NB4 (cell line): ENCODE measurements around the gene STH.

Experiments
- MYC ChIP-seq: IDR thresholded peaks from 2 replicates; pipeline ENCODE4 v1.6.1; 2011; ENCODE audit warnings: low read depth, low read length
- POLR2A ChIP-seq: IDR thresholded peaks from 2 replicates; pipeline ENCODE4 v1.6.1; 2011; ENCODE audit warnings: mild to moderate bottlenecking; ENCODE audit not compliant: insufficient read length; ENCODE audit errors: extremely low read depth
- TF ChIP-seq, protein P1 (sequence below): IDR thresholded peaks from one replicate; pipeline ENCODE4 v1.5.1; 2012; ENCODE audit warnings: low read depth, low read length
- TF ChIP-seq, protein P2 (sequence below): IDR thresholded peaks from 2 replicates; pipeline ENCODE4 v1.6.1; 2011; ENCODE audit warnings: low read depth, low read length

DNA sequence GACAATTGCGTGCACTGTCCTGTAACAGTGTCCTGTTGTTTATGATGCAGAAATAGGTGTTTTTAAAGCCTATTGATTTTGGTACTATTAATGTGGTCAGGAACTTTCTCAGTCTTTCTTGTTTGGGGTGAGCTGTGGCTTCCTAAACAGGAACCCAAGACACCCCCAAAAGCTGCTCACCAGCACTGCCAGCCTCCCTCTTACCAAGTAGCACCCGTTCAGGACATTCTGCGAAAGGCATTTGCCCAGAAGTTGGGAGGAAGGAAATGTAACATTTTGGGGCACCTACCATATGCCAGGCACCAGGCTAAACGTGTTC, 21.6 kb upstream of the STH start:
- TF ChIP-seq, protein P1, sequence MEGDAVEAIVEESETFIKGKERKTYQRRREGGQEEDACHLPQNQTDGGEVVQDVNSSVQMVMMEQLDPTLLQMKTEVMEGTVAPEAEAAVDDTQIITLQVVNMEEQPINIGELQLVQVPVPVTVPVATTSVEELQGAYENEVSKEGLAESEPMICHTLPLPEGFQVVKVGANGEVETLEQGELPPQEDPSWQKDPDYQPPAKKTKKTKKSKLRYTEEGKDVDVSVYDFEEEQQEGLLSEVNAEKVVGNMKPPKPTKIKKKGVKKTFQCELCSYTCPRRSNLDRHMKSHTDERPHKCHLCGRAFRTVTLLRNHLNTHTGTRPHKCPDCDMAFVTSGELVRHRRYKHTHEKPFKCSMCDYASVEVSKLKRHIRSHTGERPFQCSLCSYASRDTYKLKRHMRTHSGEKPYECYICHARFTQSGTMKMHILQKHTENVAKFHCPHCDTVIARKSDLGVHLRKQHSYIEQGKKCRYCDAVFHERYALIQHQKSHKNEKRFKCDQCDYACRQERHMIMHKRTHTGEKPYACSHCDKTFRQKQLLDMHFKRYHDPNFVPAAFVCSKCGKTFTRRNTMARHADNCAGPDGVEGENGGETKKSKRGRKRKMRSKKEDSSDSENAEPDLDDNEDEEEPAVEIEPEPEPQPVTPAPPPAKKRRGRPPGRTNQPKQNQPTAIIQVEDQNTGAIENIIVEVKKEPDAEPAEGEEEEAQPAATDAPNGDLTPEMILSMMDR: no peak
- TF ChIP-seq POLR2A (no peak), MYC (no peak)
- TF ChIP-seq, protein P2, sequence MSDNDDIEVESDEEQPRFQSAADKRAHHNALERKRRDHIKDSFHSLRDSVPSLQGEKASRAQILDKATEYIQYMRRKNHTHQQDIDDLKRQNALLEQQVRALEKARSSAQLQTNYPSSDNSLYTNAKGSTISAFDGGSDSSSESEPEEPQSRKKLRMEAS: no peak
